Measurements from ENCODE around the gene ATP5F1A. TPM values are rescaled to one million over a fixed set of nuclear protein-coding genes. Genes with fewer than 3 reads are reported as not detected.

The ATP5F1A gene
- total and polyA plus RNA-seq, 4 donors: 267 to 618 (median 369) TPM

DNA sequence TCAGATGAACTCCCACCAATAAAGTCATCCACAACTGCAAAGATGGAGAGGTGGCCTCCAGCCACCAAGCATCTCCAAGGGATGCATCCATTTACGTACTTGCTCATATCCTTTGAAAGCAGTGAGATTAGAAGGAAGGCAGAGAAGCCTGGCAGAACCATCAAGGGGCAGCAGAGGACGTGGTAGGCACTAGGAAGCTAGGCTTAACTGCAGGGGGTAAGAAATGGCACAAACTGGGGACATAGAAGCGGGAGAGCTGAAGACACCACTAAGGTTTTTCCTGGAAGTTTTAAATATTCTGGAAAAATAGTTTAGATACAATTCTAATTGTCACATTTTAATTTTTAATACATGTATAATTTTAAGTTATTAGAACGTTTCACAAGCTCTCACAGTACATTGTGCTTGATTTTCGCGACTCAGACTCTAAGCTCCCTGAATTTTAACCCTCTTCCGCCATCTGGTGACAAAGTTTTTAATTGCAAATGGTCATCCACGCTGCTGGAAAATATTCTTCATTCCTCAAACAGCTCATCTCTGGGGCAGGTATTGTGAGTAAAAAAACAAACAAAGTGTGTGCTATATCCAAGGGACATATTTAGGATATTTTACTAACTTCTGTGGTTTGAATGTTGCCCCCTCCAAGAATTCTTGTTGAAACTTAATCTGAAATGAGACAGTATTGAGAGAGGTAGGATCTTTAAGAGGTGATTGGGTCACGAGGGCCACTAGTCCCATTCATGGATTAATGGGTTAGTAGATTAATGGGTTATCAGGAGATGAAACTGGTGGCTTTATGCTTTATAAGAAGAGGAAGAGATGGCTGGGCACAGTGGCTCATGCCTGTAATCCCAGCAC lies 24.4 kb downstream of the ATP5F1A start:
- H3K4me3 ChIP-seq (ENCODE audit: low read depth in 1 of 3, low read length in 3 of 3): no peak overlapping the region

DNA sequence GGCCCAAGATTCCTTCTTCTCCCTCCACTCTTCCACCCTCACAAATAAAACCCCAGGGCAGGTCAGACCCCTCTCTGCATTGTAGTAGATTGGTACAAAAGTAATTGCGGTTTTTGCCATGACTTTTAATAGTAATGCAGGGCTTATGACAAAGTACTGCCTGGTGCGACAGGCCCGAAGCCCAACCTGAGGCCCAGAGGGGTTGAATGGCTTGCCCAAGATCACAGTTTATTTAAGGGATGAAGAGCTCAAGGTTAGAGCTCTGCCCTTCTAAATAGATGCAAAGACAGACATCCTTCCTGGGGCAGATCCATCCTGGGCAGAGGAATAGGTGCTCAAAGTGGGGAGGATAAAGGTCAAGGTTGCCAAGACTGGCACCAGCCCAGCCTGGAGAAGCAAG lies 25.1 kb downstream of the ATP5F1A start:
- Histone ChIP-seq H3K27ac (ENCODE audit: low read depth in 1 of 2, low read length in 2 of 2) (no peak overlapping the region), H3K9me3 (ENCODE audit: control insufficient read depth in 4 of 4, low read length in 3 of 4) (no peaks in the 10 kb centered on the region), H3K4me3 (ENCODE audit: low read depth in 1 of 3, low read length in 3 of 3) (no peak overlapping the region), H3K4me1 (ENCODE audit: control insufficient read depth in 4 of 4, insufficient read depth in 4 of 4, low read length in 3 of 4) (peaks cover 8 to 35% (median 23%) of the 10 kb centered on the region in 4 donors), H3K27me3 (ENCODE audit: control insufficient read depth in 4 of 4, insufficient read depth in 4 of 4, low read length in 3 of 4) (no peaks in the 10 kb centered on the region), H3K9ac (ENCODE audit: low read depth in 1 of 2, low read length in 2 of 2) (no peak overlapping the region), H3K36me3 (ENCODE audit: control insufficient read depth in 4 of 4, insufficient read depth in 3 of 4, low read depth in 1 of 4, low read length in 3 of 4) (peaks cover 0 to 5% (median under 1%) of the 10 kb centered on the region in 4 donors)
- WGBS: 66% methylated on average over 3 of the region's 3 CpGs
- no peak for DNase-seq (ENCODE audit: low spot score)
- TF ChIP-seq, protein P1, sequence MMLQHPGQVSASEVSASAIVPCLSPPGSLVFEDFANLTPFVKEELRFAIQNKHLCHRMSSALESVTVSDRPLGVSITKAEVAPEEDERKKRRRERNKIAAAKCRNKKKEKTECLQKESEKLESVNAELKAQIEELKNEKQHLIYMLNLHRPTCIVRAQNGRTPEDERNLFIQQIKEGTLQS (IDR thresholded peaks at IDR 0.05): no peak
- no peak for TF ChIP-seq SP1 (IDR thresholded peaks at IDR 0.05)
- TF ChIP-seq FOXA2 (IDR thresholded peaks at IDR 0.05): no peak
- TF ChIP-seq EGR1 (IDR thresholded peaks at IDR 0.05; ENCODE audit: low read depth in 2 of 2): no peak
- no peak for TF ChIP-seq HNF4G (IDR thresholded peaks at IDR 0.05)
- no peak for TF ChIP-seq NR2F2 (IDR thresholded peaks at IDR 0.05)
- TF ChIP-seq, protein P2, sequence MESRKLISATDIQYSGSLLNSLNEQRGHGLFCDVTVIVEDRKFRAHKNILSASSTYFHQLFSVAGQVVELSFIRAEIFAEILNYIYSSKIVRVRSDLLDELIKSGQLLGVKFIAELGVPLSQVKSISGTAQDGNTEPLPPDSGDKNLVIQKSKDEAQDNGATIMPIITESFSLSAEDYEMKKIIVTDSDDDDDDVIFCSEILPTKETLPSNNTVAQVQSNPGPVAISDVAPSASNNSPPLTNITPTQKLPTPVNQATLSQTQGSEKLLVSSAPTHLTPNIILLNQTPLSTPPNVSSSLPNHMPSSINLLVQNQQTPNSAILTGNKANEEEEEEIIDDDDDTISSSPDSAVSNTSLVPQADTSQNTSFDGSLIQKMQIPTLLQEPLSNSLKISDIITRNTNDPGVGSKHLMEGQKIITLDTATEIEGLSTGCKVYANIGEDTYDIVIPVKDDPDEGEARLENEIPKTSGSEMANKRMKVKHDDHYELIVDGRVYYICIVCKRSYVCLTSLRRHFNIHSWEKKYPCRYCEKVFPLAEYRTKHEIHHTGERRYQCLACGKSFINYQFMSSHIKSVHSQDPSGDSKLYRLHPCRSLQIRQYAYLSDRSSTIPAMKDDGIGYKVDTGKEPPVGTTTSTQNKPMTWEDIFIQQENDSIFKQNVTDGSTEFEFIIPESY (IDR thresholded peaks at IDR 0.05): no peak
- TF ChIP-seq, protein P3, sequence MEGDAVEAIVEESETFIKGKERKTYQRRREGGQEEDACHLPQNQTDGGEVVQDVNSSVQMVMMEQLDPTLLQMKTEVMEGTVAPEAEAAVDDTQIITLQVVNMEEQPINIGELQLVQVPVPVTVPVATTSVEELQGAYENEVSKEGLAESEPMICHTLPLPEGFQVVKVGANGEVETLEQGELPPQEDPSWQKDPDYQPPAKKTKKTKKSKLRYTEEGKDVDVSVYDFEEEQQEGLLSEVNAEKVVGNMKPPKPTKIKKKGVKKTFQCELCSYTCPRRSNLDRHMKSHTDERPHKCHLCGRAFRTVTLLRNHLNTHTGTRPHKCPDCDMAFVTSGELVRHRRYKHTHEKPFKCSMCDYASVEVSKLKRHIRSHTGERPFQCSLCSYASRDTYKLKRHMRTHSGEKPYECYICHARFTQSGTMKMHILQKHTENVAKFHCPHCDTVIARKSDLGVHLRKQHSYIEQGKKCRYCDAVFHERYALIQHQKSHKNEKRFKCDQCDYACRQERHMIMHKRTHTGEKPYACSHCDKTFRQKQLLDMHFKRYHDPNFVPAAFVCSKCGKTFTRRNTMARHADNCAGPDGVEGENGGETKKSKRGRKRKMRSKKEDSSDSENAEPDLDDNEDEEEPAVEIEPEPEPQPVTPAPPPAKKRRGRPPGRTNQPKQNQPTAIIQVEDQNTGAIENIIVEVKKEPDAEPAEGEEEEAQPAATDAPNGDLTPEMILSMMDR (IDR thresholded peaks at IDR 0.05; ENCODE audit: low read depth, low read length, missing input control): no peak
- no peak for TF ChIP-seq YY1 (IDR thresholded peaks at IDR 0.05)
- TF ChIP-seq, protein P4, sequence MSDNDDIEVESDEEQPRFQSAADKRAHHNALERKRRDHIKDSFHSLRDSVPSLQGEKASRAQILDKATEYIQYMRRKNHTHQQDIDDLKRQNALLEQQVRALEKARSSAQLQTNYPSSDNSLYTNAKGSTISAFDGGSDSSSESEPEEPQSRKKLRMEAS (IDR thresholded peaks at IDR 0.05): no peak
- TF ChIP-seq GABPA (IDR thresholded peaks at IDR 0.05 in 1 of 2, conservative IDR thresholded peaks at IDR 0.05 in 1 of 2): no peak
- TF ChIP-seq RAD21 (IDR thresholded peaks at IDR 0.05): no peak

More for the DNA sequence above, 24.4 kb downstream of the ATP5F1A start:
- H3K36me3 ChIP-seq (ENCODE audit: control insufficient read depth in 4 of 4, insufficient read depth in 3 of 4, low read depth in 1 of 4, low read length in 3 of 4): peaks cover 0 to 5% (median under 1%) of the 10 kb centered on the region in 4 donors
- 28% methylated on average over 9 of the region's 9 CpGs for WGBS
- no peaks in the 10 kb centered on the region for H3K27me3 ChIP-seq (ENCODE audit: control insufficient read depth in 4 of 4, insufficient read depth in 4 of 4, low read length in 3 of 4)
- no peak overlapping the region for H3K9ac ChIP-seq (ENCODE audit: low read depth in 1 of 2, low read length in 2 of 2)
- H3K27ac ChIP-seq (ENCODE audit: low read depth in 1 of 2, low read length in 2 of 2): no peak overlapping the region
- peak; percentile 90 to 93 for TF ChIP-seq RAD21 (IDR thresholded peaks at IDR 0.05)
- TF ChIP-seq, protein P5, sequence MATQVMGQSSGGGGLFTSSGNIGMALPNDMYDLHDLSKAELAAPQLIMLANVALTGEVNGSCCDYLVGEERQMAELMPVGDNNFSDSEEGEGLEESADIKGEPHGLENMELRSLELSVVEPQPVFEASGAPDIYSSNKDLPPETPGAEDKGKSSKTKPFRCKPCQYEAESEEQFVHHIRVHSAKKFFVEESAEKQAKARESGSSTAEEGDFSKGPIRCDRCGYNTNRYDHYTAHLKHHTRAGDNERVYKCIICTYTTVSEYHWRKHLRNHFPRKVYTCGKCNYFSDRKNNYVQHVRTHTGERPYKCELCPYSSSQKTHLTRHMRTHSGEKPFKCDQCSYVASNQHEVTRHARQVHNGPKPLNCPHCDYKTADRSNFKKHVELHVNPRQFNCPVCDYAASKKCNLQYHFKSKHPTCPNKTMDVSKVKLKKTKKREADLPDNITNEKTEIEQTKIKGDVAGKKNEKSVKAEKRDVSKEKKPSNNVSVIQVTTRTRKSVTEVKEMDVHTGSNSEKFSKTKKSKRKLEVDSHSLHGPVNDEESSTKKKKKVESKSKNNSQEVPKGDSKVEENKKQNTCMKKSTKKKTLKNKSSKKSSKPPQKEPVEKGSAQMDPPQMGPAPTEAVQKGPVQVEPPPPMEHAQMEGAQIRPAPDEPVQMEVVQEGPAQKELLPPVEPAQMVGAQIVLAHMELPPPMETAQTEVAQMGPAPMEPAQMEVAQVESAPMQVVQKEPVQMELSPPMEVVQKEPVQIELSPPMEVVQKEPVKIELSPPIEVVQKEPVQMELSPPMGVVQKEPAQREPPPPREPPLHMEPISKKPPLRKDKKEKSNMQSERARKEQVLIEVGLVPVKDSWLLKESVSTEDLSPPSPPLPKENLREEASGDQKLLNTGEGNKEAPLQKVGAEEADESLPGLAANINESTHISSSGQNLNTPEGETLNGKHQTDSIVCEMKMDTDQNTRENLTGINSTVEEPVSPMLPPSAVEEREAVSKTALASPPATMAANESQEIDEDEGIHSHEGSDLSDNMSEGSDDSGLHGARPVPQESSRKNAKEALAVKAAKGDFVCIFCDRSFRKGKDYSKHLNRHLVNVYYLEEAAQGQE (IDR thresholded peaks at IDR 0.05): no peak
- TF ChIP-seq, protein P3 (IDR thresholded peaks at IDR 0.05; ENCODE audit: low read depth, low read length, missing input control): peak; percentile 76
- H3K9me3 ChIP-seq (ENCODE audit: control insufficient read depth in 4 of 4, low read length in 3 of 4): no peaks in the 10 kb centered on the region
- peak; percentile 63 for DNase-seq (ENCODE audit: low spot score)
- peaks cover 7 to 33% (median 22%) of the 10 kb centered on the region in 4 donors for H3K4me1 ChIP-seq (ENCODE audit: control insufficient read depth in 4 of 4, insufficient read depth in 4 of 4, low read length in 3 of 4)

Data from liver (tissue), 9 donors.